SW 1271 (cell line): ENCODE measurements around the gene DNER.
"Not testable (repeated sequence)": the region's sequence is repeated elsewhere in the genome, so short reads cannot be mapped to it uniquely, and the experiment has no call there.

Experiments used
- DNase-seq, 2 experiments: peaks; one replicate each; lab custom pipeline; 2025; lab: John Stamatoyannopoulos, UW

DNER gene

GRCh38 chr2:229343661-229344060, 370.7 kb downstream of the DNER start:
- no peak for DNase-seq

GRCh38 chr2:229342376-229342775, 372.0 kb downstream of the DNER start:
- peak in 1 of 2 experiments; percentile 16 for DNase-seq

GRCh38 chr2:229340086-229340760, 374.1 kb downstream of the DNER start:
- DNase-seq: no peak

GRCh38 chr2:229339618-229340017, 374.7 kb downstream of the DNER start:
- no peak for DNase-seq

- not testable (repeated sequence) for DNase-seq
These were observed 375.2 kb downstream of the DNER start for GRCh38 chr2:229339171-229339570.

- DNase-seq: no peak
These were observed 378.4 kb downstream of the DNER start for GRCh38 chr2:229335877-229336346.

- DNase-seq: no peak
These were observed 379.0 kb downstream of the DNER start for GRCh38 chr2:229335330-229335729.

GRCh38 chr2:229330952-229331351, 383.4 kb downstream of the DNER start:
- no peak for DNase-seq

- DNase-seq: no peak
These were observed 394.8 kb downstream of the DNER start for GRCh38 chr2:229319558-229319957.

- no peak for DNase-seq
These were observed 400.2 kb downstream of the DNER start for GRCh38 chr2:229314117-229314516.

GRCh38 chr2:229313591-229313990, 400.8 kb downstream of the DNER start:
- DNase-seq: no peak
